H1 (cell line): ENCODE measurements around the gene CEP72. TPM values are rescaled to one million over a fixed set of nuclear protein-coding genes. Genes with fewer than 3 reads are reported as not detected.

Experiments used
- NRF1 ChIP-seq: IDR thresholded peaks from 2 replicates; pipeline ENCODE4 v1.6.1; 2011; ENCODE audit warnings: mild to moderate bottlenecking, low read depth, low read length, improper control_type of control experiment
- RAD21 ChIP-seq, 2 experiments: IDR thresholded peaks in 1 of 2; conservative IDR thresholded peaks in 1 of 2; 2 replicates each; pipeline ENCODE4 v1.6.1; 2011; ENCODE audit warnings: low read depth in 2 of 2, low read length in 2 of 2, improper control_type of control experiment in 1 of 2, inconsistent platforms in 1 of 2, mild to moderate bottlenecking in 1 of 2, moderate library complexity in 1 of 2
- polyA plus RNA-seq, 7 experiments: library from polyadenylated mRNA; depleted of rRNA in 3 of 7; stranded (reverse) in 5 of 7; unstranded in 2 of 7; fragments of >200 nt in 5 of 7; fragments of 200-250 nt in 2 of 7; gene quantifications; 1 replicate in 5 of 7; 2 replicates in 1 of 7; 4 replicates in 1 of 7; pipeline versions ENCODE4 v1.2.1 to v1.2.3, GENCODE V29; 2011 to 2013; ENCODE audit warnings: missing spikeins in 2 of 7, mixed read lengths in 2 of 7
- total RNA-seq: library from RNA; stranded (reverse); fragmentation: NEBNext Ultra II Directional; extraction: Animal tissue kit (Norgen Biotek cat#: 25700); gene quantifications from 2 replicates; pipeline ENCODE4 v1.2.1, GENCODE V29; 2021
- TF ChIP-seq, protein P1 (sequence below): fragments of 300-600 bp; sonication (generic); IDR thresholded peaks from 2 replicates; pipeline ENCODE4 v1.7.1; 2012; ENCODE audit warnings: low read length, moderate library complexity, mild to moderate bottlenecking, inconsistent platforms; ENCODE audit not compliant: insufficient replicate concordance

Gene CEP72
- total and polyA plus RNA-seq, 2 of the 8 experiments (the other 6 are each of a cell fraction or from before 2014, with no cell fraction given), result 13.1 to 19.6 TPM

DNA sequence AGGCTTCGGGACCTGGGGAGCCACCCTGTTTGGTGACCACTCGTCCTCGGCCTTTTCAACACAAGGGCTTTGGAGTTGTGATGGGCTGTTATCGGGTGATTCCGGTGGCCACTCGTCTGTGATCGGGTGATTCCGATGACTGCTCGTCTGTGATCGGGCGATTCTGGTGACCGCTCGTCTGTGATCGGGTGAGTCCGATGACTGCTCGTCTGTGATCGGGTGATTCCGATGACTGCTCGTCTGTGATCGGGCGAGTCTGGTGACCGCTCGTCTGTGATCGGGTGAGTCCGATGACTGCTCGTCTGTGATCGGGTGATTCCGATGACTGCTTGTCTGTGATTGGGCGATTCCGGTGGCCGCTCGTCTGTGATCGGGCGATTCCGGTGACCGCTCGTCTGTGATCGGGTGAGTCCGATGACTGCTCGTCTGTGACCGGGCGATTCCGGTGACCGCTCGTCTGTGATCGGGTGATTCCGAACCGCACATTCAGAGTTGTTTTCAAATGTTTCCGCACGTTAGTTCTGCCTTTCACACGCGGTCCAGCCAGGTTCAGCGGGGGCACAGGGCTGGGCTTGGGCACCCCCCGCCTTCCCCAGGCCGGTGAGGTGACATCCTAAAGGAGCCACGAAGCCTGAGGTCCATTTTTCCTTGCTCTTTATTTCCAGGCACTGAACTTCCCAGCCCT, 50.8 kb downstream of the CEP72 start (continued):
- TF ChIP-seq, protein P1, sequence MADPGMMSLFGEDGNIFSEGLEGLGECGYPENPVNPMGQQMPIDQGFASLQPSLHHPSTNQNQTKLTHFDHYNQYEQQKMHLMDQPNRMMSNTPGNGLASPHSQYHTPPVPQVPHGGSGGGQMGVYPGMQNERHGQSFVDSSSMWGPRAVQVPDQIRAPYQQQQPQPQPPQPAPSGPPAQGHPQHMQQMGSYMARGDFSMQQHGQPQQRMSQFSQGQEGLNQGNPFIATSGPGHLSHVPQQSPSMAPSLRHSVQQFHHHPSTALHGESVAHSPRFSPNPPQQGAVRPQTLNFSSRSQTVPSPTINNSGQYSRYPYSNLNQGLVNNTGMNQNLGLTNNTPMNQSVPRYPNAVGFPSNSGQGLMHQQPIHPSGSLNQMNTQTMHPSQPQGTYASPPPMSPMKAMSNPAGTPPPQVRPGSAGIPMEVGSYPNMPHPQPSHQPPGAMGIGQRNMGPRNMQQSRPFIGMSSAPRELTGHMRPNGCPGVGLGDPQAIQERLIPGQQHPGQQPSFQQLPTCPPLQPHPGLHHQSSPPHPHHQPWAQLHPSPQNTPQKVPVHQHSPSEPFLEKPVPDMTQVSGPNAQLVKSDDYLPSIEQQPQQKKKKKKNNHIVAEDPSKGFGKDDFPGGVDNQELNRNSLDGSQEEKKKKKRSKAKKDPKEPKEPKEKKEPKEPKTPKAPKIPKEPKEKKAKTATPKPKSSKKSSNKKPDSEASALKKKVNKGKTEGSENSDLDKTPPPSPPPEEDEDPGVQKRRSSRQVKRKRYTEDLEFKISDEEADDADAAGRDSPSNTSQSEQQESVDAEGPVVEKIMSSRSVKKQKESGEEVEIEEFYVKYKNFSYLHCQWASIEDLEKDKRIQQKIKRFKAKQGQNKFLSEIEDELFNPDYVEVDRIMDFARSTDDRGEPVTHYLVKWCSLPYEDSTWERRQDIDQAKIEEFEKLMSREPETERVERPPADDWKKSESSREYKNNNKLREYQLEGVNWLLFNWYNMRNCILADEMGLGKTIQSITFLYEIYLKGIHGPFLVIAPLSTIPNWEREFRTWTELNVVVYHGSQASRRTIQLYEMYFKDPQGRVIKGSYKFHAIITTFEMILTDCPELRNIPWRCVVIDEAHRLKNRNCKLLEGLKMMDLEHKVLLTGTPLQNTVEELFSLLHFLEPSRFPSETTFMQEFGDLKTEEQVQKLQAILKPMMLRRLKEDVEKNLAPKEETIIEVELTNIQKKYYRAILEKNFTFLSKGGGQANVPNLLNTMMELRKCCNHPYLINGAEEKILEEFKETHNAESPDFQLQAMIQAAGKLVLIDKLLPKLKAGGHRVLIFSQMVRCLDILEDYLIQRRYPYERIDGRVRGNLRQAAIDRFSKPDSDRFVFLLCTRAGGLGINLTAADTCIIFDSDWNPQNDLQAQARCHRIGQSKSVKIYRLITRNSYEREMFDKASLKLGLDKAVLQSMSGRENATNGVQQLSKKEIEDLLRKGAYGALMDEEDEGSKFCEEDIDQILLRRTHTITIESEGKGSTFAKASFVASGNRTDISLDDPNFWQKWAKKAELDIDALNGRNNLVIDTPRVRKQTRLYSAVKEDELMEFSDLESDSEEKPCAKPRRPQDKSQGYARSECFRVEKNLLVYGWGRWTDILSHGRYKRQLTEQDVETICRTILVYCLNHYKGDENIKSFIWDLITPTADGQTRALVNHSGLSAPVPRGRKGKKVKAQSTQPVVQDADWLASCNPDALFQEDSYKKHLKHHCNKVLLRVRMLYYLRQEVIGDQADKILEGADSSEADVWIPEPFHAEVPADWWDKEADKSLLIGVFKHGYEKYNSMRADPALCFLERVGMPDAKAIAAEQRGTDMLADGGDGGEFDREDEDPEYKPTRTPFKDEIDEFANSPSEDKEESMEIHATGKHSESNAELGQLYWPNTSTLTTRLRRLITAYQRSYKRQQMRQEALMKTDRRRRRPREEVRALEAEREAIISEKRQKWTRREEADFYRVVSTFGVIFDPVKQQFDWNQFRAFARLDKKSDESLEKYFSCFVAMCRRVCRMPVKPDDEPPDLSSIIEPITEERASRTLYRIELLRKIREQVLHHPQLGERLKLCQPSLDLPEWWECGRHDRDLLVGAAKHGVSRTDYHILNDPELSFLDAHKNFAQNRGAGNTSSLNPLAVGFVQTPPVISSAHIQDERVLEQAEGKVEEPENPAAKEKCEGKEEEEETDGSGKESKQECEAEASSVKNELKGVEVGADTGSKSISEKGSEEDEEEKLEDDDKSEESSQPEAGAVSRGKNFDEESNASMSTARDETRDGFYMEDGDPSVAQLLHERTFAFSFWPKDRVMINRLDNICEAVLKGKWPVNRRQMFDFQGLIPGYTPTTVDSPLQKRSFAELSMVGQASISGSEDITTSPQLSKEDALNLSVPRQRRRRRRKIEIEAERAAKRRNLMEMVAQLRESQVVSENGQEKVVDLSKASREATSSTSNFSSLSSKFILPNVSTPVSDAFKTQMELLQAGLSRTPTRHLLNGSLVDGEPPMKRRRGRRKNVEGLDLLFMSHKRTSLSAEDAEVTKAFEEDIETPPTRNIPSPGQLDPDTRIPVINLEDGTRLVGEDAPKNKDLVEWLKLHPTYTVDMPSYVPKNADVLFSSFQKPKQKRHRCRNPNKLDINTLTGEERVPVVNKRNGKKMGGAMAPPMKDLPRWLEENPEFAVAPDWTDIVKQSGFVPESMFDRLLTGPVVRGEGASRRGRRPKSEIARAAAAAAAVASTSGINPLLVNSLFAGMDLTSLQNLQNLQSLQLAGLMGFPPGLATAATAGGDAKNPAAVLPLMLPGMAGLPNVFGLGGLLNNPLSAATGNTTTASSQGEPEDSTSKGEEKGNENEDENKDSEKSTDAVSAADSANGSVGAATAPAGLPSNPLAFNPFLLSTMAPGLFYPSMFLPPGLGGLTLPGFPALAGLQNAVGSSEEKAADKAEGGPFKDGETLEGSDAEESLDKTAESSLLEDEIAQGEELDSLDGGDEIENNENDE, result no peak
- no peak for TF ChIP-seq NRF1
- TF ChIP-seq RAD21 (IDR thresholded peaks at IDR 0.05 in 1 of 2, conservative IDR thresholded peaks at IDR 0.05 in 1 of 2; ENCODE audit: low read depth in 2 of 2, low read length in 2 of 2), result no peak
